ENCODE results near the gene GAMT. TPM values are rescaled to one million over a fixed set of nuclear protein-coding genes. Genes with fewer than 3 reads are reported as not detected.

The GAMT gene
- total and polyA plus RNA-seq, 3 experiments from 2014 or later: 20.4 to 29.5 (median 29.0) TPM

DNA sequence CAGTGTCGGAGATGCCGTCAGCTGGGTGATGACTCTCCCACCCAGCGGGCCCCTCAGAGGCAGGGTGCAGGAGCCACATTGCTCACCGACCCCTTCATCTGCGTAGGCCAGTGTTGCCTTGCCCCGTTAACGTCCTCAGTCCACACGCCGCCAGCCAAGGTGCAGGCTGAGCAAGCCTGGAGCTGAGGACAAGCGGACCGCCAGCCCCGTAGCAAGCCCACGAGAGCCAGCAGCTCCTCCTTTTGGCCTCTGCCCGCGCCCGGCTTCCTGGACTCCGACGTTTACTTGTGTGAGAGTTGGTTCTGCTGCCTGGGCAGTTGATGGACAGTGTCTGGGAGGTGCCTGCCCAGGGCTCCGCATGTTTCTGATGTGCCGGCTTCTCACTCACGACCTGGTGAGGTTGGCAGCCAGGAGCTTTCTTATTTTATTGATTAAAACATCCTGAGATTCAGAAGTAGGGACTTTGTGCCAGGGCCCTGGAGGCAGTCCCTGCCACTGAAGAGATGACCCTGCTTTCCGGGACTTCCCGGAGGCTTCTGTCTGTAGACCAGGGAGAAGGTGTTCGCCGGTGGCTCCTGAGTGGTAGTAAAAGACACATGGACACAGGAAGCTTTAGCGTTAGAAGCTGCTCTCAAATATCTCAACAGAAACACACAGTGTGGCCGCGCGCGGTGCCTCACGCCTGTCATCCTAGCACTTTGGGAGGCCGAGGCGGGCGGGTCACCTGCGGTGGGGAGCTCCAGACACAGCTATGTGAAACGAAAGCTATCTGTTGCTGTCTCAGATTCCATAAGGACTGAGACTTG lies 11.9 kb upstream of the GAMT start:
- H3K4me1 Mint-ChIP-seq: peaks cover 73 to 94% (median 86%) of the 10 kb centered on the region in 3 donors
- ChIA-PET POLR2A (interaction anchor here (0.5 to 1.3 kb wide), 4 partner anchors 23 to 392 kb away, joined by 3 to 5 read pairs (median 3); partner anchors contain the start of genes FAM174C and RNU6-2), CTCF (interaction anchor here (1.5 kb wide), 1 partner anchor 27 kb away, joined by 5 read pairs; no protein-coding TSS in a partner anchor)
- peaks cover 15% of the 10 kb centered on the region for H3K36me3 ChIP-seq (ENCODE audit: insufficient read depth, low read length)
- no peaks in the 10 kb centered on the region for H3K27me3 ChIP-seq (ENCODE audit: insufficient read depth, low read length, poor library complexity, severe bottlenecking)
- H3K9me3 ChIP-seq (ENCODE audit: low read length): no peaks in the 10 kb centered on the region
- H3K4me1 ChIP-seq (ENCODE audit: insufficient read depth, low read length): peaks cover 64% of the 10 kb centered on the region
- no peak overlapping the region for H3K27ac ChIP-seq (ENCODE audit: low read depth, low read length)
- no peak for DNase-seq
- peaks cover 0 to 58% (median 4%) of the 10 kb centered on the region in 3 donors for H3K36me3 Mint-ChIP-seq
- no peak overlapping the region for H3K4me3 ChIP-seq (ENCODE audit: low read length)
- H3K27ac Mint-ChIP-seq: peak overlapping the region in 7 of 8 donors; percentile 17 to 97 (median 57)
- H3K9me3 Mint-ChIP-seq: no peaks in the 10 kb centered on the region
- H3K27me3 Mint-ChIP-seq: peaks cover 0 to 5% of the 10 kb centered on the region in 2 donors
- peak overlapping the region in 4 of 7 donors; percentile 37 to 83 (median 51) for H3K4me3 Mint-ChIP-seq

DNA sequence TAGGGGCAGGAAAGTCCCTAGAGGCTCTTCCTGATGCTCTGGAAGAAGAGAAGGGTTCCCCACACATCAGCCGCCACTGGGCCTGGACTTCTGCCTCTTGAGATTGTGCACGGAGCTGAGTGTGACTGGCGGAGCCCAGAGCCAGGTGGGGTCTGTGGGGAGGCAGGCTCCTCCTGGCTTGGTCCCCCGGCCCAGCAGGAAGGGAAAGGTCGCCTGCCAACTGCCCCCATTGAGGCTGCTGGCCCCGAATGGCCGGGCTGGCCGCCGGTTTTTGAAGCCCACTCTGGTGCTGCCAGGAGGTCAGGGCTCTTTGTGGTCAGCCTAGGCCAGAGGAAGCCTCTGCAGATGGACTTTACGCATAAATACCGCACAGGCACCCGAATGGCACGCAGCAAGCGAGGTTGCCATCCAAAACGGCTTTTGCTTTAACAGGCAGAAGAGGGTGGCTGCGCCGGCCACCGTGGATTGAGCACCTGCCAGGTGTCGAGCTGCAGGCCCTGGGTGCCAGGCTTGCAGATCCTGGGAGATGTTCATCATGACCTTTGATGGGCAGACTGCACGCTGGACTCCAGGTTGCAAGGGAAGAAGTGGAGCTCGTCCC lies 11.1 kb upstream of the GAMT start:
- Mint-ChIP-seq H3K27me3 (peaks cover 0 to 5% of the 10 kb centered on the region in 2 donors), H3K4me3 (peak overlapping the region; percentile 74 to 93 (median 86)), H3K27ac (peak overlapping the region; percentile 83 to 97 (median 90)), H3K36me3 (peaks cover 0 to 50% (median 4%) of the 10 kb centered on the region in 3 donors), H3K4me1 (peaks cover 70 to 87% (median 78%) of the 10 kb centered on the region in 3 donors), H3K9me3 (no peaks in the 10 kb centered on the region)
- Histone ChIP-seq H3K9me3 (ENCODE audit: low read length) (no peaks in the 10 kb centered on the region), H3K27ac (ENCODE audit: low read depth, low read length) (peak overlapping the region; percentile 54), H3K36me3 (ENCODE audit: insufficient read depth, low read length) (peaks cover 10% of the 10 kb centered on the region), H3K27me3 (ENCODE audit: insufficient read depth, low read length, poor library complexity, severe bottlenecking) (no peaks in the 10 kb centered on the region), H3K4me1 (ENCODE audit: insufficient read depth, low read length) (peaks cover 64% of the 10 kb centered on the region), H3K4me3 (ENCODE audit: low read length) (peak overlapping the region; percentile 4)
- no peak for DNase-seq
- ChIA-PET POLR2A (interaction anchor here (0.5 to 1.2 kb wide), 2 partner anchors 137 to 384 kb away, joined by 3 read pairs; partner anchors contain the start of gene FAM174C), CTCF (no interaction called here)

DNA sequence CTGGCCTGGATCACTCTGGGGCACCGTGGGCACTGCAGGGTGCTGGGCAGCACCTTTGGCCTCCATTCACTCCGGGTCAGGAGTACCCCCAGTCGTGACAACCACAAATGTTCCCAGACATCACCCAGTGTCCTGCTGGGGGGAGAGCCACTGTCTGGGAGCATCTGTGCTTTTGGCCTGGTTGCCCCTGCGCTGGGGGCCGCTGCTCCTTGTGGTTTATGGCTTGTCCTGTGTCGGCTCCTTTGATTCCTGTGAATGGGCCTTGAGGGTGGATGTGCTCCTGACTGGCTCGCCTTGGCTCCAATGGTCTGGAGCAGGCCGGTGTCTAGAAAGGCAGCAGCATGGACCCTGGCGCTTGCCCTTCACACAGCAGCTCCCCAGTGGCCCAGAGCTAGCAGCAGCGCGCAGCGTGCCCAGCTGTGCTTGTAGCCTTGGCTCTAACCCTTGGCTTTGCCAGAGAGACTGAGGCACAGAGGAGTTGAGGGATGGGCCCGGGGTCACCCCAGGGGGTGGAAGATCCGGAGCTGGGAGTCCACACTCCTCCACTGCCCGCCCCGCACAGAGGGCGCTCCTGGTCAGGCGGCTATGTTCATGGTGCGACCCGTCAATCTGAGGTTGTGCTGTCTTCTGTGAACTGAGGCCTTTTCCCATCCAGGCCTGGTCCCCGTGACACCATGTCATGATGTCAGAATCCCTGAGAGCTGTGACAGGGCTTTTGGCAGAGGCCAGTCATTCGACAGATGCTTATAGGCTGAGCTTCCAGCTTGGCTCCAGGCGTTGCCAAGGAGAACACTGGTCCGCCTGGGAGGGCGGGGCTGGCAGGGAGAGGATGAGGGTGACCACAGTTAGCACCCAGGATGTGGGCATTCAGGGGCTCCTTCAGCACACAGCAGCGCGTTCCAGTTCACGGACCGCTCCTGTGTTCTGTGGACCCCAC lies 10.2 kb upstream of the GAMT start:
- DNase-seq: peak; percentile 34 to 71 (median 47)
- peaks cover 0 to 45% (median 3%) of the 10 kb centered on the region in 3 donors for H3K36me3 Mint-ChIP-seq
- peaks cover 0 to 5% of the 10 kb centered on the region in 2 donors for H3K27me3 Mint-ChIP-seq
- Histone ChIP-seq H3K9me3 (ENCODE audit: low read length) (no peaks in the 10 kb centered on the region), H3K4me3 (ENCODE audit: low read length) (peak overlapping the region; percentile 4), H3K27me3 (ENCODE audit: insufficient read depth, low read length, poor library complexity, severe bottlenecking) (no peaks in the 10 kb centered on the region), H3K36me3 (ENCODE audit: insufficient read depth, low read length) (peaks cover 4% of the 10 kb centered on the region), H3K4me1 (ENCODE audit: insufficient read depth, low read length) (peaks cover 68% of the 10 kb centered on the region), H3K27ac (ENCODE audit: low read depth, low read length) (peak overlapping the region; percentile 54)
- CTCF ChIA-PET: no interaction called here
- peak overlapping the region; percentile 74 to 95 (median 93) for H3K4me3 Mint-ChIP-seq
- H3K27ac Mint-ChIP-seq: peak overlapping the region; percentile 83 to 97 (median 92)
- no peaks in the 10 kb centered on the region for H3K9me3 Mint-ChIP-seq
- peaks cover 64 to 81% (median 75%) of the 10 kb centered on the region in 3 donors for H3K4me1 Mint-ChIP-seq
- POLR2A ChIA-PET: interaction anchor here (0.5 to 0.9 kb wide), 2 partner anchors 9 to 383 kb away, joined by 3 read pairs; no protein-coding TSS in a partner anchor

DNA sequence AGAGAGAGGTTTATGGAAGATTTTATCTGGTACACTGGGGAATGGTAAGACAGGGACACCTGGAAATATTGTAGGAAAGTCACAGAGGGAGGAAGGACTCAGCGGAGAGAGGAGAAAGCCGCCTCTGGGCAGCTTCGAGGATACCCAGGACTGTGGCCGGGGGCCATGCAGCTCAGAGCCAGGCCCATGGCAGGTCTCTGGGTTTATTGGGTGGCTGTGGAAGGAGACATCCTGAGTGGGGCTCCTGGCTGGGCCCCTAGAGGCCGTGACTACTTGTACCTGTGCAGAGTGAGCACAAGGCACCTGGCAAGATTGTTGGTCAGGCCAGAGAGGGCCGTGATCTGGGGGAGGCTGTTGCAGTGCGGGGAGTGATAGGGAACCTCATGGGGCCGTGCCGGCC lies 9.4 kb upstream of the GAMT start:
- Histone ChIP-seq H3K36me3 (ENCODE audit: insufficient read depth, low read length) (peaks cover 4% of the 10 kb centered on the region), H3K4me3 (ENCODE audit: low read length) (no peak overlapping the region), H3K27me3 (ENCODE audit: insufficient read depth, low read length, poor library complexity, severe bottlenecking) (no peaks in the 10 kb centered on the region), H3K9me3 (ENCODE audit: low read length) (no peaks in the 10 kb centered on the region), H3K27ac (ENCODE audit: low read depth, low read length) (peak overlapping the region; percentile 54), H3K4me1 (ENCODE audit: insufficient read depth, low read length) (peaks cover 65% of the 10 kb centered on the region)
- H3K9me3 Mint-ChIP-seq: no peaks in the 10 kb centered on the region
- H3K4me1 Mint-ChIP-seq: peaks cover 59 to 76% (median 70%) of the 10 kb centered on the region in 3 donors
- ChIA-PET CTCF (interaction anchor here (1.4 kb wide), 1 partner anchor 35 kb away, joined by 3 read pairs; no protein-coding TSS in a partner anchor), POLR2A (no interaction called here)
- peaks cover 0 to 5% of the 10 kb centered on the region in 2 donors for H3K27me3 Mint-ChIP-seq
- H3K4me3 Mint-ChIP-seq: peak overlapping the region; percentile 65 to 95 (median 93)
- H3K27ac Mint-ChIP-seq: peak overlapping the region; percentile 68 to 96 (median 90)
- DNase-seq: no peak
- H3K36me3 Mint-ChIP-seq: peaks cover 0 to 41% (median 3%) of the 10 kb centered on the region in 3 donors

DNA sequence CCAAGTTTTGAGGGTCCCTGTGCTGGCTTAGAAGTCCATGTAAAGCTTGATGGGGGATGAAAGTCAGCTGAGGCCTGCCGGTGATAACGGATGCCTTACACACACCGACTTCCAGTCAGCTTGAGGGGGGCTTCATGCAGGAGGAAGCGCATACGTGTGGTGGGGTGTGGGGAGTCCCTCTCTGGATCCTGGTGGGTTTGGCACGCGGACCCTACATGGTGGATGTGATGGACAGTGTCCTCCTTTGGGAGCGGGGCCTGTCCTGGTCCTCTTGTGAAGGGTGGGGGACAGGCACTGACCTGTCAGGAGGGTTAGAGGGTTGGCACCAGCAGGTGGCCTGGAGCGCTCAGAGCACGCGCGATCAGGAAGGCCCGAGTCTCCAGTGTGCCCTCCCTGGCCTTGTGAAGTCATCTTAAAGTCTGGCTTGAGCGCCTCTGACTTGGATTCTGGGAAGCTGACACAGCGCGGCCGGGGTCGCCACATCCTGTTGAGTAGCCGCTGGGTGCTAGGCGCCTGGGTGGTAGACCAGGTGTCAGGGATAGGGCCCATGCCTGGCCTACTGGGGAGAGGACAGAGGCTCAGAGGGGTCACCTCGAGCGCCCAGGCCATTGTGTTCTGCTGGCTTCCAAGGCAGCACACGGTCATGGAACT lies 8.9 kb upstream of the GAMT start:
- H3K4me1 Mint-ChIP-seq: peaks cover 55 to 71% (median 65%) of the 10 kb centered on the region in 3 donors
- peaks cover 4% of the 10 kb centered on the region for H3K36me3 ChIP-seq (ENCODE audit: insufficient read depth, low read length)

DNA sequence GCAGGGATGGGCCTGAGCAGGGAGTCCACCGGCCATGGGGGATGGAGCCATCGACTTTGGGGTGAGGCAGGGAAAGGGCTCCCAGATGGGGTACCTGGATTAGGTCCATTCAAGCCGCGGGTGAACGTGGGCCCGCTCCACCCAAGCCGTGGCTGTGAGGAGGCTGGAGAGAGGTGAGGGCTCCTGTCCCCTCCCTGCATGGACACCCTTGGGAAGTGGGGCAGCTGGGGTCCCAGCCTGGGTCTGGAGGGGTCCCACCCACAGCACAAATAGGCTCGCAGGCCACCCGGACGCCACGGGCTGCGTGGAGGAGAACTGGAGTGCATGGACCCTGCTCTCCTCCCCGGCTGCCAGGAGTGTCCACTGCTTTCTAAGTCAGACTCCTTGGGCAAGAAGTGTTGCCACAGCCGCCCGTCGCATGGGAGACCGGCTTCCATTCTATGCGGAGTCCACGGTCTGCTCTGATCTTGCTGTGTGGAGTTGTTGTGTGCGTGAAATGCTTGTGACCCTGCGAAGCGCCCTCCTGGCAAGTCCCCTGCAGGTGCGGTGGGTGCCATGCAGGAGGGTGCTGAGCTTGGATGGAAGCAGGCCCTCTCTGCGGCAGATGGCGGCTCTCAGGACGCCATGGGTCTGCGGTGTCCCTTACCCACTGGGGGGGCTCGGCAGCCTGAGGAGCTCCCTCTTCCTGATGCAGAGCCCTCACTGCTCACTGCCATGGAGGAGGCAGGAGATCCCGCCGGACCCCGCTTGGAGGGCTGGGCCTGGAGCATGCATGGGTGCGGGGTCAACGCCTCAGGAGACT lies 8.1 kb upstream of the GAMT start:
- Histone ChIP-seq H3K4me1 (ENCODE audit: insufficient read depth, low read length) (peaks cover 54% of the 10 kb centered on the region), H3K9me3 (ENCODE audit: low read length) (no peaks in the 10 kb centered on the region), H3K27me3 (ENCODE audit: insufficient read depth, low read length, poor library complexity, severe bottlenecking) (no peaks in the 10 kb centered on the region), H3K36me3 (ENCODE audit: insufficient read depth, low read length) (peaks cover 4% of the 10 kb centered on the region), H3K27ac (ENCODE audit: low read depth, low read length) (peak overlapping the region; percentile 87), H3K4me3 (ENCODE audit: low read length) (peak overlapping the region; percentile 90)
- H3K36me3 Mint-ChIP-seq: peaks cover 0 to 37% (median 3%) of the 10 kb centered on the region in 3 donors
- DNase-seq: no peak
- peak overlapping the region; percentile 89 to 97 (median 96) for H3K27ac Mint-ChIP-seq
- ChIA-PET POLR2A (interaction anchor here (1.0 to 1.4 kb wide), 3 partner anchors 12 to 141 kb away, joined by 3 to 7 read pairs (median 7); partner anchors contain the start of gene CIRBP), CTCF (interaction anchor here (1.2 to 2.5 kb wide), 3 partner anchors 28 to 165 kb away, joined by 3 to 8 read pairs (median 4); no protein-coding TSS in a partner anchor)
- H3K27me3 Mint-ChIP-seq: peaks cover 0 to 2% of the 10 kb centered on the region in 2 donors
- no peaks in the 10 kb centered on the region for H3K9me3 Mint-ChIP-seq
- peak overlapping the region; percentile 83 to 95 (median 93) for H3K4me3 Mint-ChIP-seq
- H3K4me1 Mint-ChIP-seq: peaks cover 51 to 65% (median 59%) of the 10 kb centered on the region in 3 donors

More for the DNA sequence above, 8.9 kb upstream of the GAMT start:
- peak overlapping the region; percentile 90 for H3K4me3 ChIP-seq (ENCODE audit: low read length)
- Mint-ChIP-seq H3K9me3 (no peaks in the 10 kb centered on the region), H3K4me3 (peak overlapping the region; percentile 65 to 95 (median 93)), H3K36me3 (peaks cover 0 to 38% (median 3%) of the 10 kb centered on the region in 3 donors), H3K27me3 (peaks cover 0 to 5% of the 10 kb centered on the region in 2 donors), H3K27ac (peak overlapping the region; percentile 68 to 96 (median 92))
- H3K9me3 ChIP-seq (ENCODE audit: low read length): no peaks in the 10 kb centered on the region
- peaks cover 59% of the 10 kb centered on the region for H3K4me1 ChIP-seq (ENCODE audit: insufficient read depth, low read length)
- H3K27me3 ChIP-seq (ENCODE audit: insufficient read depth, low read length, poor library complexity, severe bottlenecking): no peaks in the 10 kb centered on the region
- ChIA-PET POLR2A (no interaction called here), CTCF (interaction anchor here (1.4 to 2.5 kb wide), 2 partner anchors 27 to 35 kb away, joined by 3 to 8 read pairs; no protein-coding TSS in a partner anchor)
- peak overlapping the region; percentile 87 for H3K27ac ChIP-seq (ENCODE audit: low read depth, low read length)
- no peak for DNase-seq

Data from CD8-positive, alpha-beta memory T cell (primary cell).